ENCODE measurements around the gene KLK14.

DNA sequence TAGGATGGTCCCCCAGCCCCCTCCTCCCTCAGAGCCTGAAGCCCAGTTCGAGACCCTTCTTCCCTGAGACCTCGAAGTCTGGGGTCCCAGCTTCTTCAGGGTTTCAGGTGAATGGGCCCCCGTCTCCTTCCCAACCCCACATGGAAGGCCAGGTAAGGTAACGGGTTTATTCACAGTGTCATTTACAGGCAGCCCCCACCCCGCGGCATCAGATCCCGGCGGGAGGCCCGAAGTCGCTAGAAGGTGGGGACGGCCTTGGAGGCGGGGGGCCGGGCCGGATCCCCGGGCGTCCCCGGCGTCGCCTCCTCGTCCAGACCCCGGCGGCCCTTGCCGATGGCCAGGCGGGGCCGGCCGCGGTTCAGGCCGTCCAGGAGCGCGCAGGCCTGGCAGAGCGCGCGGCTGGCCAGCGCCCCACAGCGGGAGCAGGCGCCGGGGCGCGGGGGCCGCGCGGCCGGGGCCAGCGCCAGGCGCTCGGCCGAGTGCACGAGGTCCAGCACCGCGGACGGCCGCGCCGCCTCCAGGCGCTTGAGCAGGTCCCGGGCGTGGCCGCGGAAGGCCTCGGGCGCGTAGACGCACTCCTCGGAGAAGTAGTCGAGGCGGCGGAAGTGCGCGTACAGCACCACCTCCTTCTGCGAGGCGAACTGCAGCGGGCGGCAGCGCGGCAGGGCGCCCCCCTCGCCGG, 15.8 kb upstream of the KLK14 start:
- TF ChIP-seq EZH2 (IDR thresholded peaks at IDR 0.05; ENCODE audit: insufficient read depth, poor library complexity, severe bottlenecking) (no peak), EZH2phosphoT487 (IDR thresholded peaks at IDR 0.05; ENCODE audit: insufficient read depth, low read depth) (no peak)
